ENCODE results near the gene RASA3.

DNA sequence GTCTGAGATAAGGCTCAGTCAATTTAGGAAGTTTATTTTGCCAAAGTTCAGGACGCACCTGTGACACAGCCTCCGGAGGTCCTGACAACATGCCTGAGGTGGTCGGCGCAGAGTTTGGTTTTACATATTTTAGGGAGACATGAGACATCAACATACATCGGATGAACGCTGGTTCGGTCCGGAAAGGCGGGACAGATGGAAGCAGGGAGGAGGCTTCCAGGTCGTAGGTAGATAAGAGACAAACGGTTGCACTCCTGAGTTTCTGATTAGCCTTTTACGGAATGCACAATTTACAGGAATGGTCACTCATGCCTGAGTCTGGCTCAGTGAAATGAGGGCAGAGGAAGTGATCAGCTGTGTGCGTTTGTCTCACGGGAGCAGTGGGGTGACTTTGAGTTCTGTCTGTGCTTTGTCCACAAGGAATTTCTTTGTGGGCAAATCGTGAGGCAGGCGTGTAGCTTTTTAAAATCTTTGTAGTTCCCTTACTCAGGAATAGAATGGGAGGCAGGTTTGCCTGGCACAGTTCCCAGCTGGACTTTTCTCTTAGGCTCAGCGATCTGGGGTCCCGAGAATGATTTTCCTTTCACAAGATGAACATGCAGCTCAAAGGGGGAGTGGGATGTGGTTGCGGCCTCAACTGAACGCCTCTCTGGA is 194.8 kb downstream of the RASA3 start:
- TF ChIP-seq CTCF (IDR thresholded peaks at IDR 0.05; ENCODE audit: control extremely low read depth in 1 of 3, insufficient read depth in 1 of 3, low read depth in 1 of 3, low read length in 3 of 3) (no peak), RFX5 (IDR thresholded peaks at IDR 0.05; ENCODE audit: borderline replicate concordance, low read depth, low read length) (no peak), EZH2 (IDR thresholded peaks at IDR 0.05; ENCODE audit: low read depth, low read length, severe bottlenecking) (no peak), USF2 (IDR thresholded peaks at IDR 0.05; ENCODE audit: low read length) (no peak), JUN (IDR thresholded peaks at IDR 0.05; ENCODE audit: low read depth, low read length) (no peak), SUZ12 (IDR thresholded peaks at IDR 0.05; ENCODE audit: low read length) (no peak), EP300 (IDR thresholded peaks at IDR 0.05; ENCODE audit: borderline replicate concordance in 1 of 2, low read depth in 2 of 2, low read length in 2 of 2) (no peak), CREB1 (IDR thresholded peaks at IDR 0.05) (no peak), JUND (IDR thresholded peaks at IDR 0.05; ENCODE audit: low read length) (no peak), SIN3A (conservative IDR thresholded peaks at IDR 0.05 in 1 of 2, IDR thresholded peaks at IDR 0.05 in 1 of 2; ENCODE audit: low read depth in 1 of 2, low read length in 2 of 2) (no peak)
- TF ChIP-seq, protein P1, sequence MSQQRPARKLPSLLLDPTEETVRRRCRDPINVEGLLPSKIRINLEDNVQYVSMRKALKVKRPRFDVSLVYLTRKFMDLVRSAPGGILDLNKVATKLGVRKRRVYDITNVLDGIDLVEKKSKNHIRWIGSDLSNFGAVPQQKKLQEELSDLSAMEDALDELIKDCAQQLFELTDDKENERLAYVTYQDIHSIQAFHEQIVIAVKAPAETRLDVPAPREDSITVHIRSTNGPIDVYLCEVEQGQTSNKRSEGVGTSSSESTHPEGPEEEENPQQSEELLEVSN (IDR thresholded peaks at IDR 0.05): no peak
